Gastrocnemius medialis (tissue), 4 donors: Measurements from ENCODE around the gene SULT1A1. TPM values are rescaled to one million over a fixed set of nuclear protein-coding genes. Genes with fewer than 3 reads are reported as not detected.
"Not testable (repeated sequence)": the region's sequence is repeated elsewhere in the genome, so short reads cannot be mapped to it uniquely, and the experiment has no call there.

Source experiments
- ATAC-seq, 2 donors: fragments of 150-250 bp; one replicate each; pipeline ENCODE4 v1.9.1; 2016
- DNase-seq, 2 donors: peaks; one replicate each; pipeline ENCODE4 v3.0.0-alpha.2; 2019
- H3K27ac ChIP-seq, 4 donors: fragments of 200-600 bp; sonication (generic); 1 replicate in 1 of 4; 2 replicates in 3 of 4; pipeline ENCODE4 v1.5.1; 2016 to 2018; ENCODE audit warnings: mild to moderate bottlenecking in 2 of 4, moderate library complexity in 1 of 4
- H3K27me3 ChIP-seq, 3 donors: fragments of 200-600 bp; sonication (generic) in 2 of 3; 1 replicate in 1 of 3; 2 replicates in 2 of 3; pipeline versions ENCODE4 v1.5.1 to v1.6.0; 2016 to 2019; ENCODE audit warnings: mild to moderate bottlenecking in 1 of 3, moderate library complexity in 1 of 3
- H3K36me3 ChIP-seq, 2 donors: fragments of 200-600 bp; sonication (generic) in 1 of 2; one replicate each; pipeline ENCODE4 v1.5.1; 2017 to 2018
- H3K4me1 ChIP-seq, 2 donors: fragments of 200-600 bp; sonication (generic) in 1 of 2; one replicate each; pipeline ENCODE4 v1.5.1; 2016 to 2017; ENCODE audit warnings: mild to moderate bottlenecking in 2 of 2
- H3K4me3 ChIP-seq, 4 donors: fragments of 200-600 bp; sonication (generic) in 3 of 4; 1 replicate in 1 of 4; 2 replicates in 3 of 4; pipeline ENCODE4 v1.5.1; 2016 to 2019; ENCODE audit warnings: mild to moderate bottlenecking in 2 of 4
- H3K9me3 ChIP-seq, 3 donors: fragments of 200-600 bp; sonication (generic) in 2 of 3; 1 replicate in 1 of 3; 2 replicates in 2 of 3; pipeline ENCODE4 v1.5.1; 2016 to 2019
- CTCF ChIP-seq, 5 experiments: fragments of 450-650 bp in 3 of 5; fragments of 200-600 bp in 2 of 5; sonication (generic) in 2 of 5; IDR thresholded peaks in 4 of 5; conservative IDR thresholded peaks in 1 of 5; 1 replicate in 4 of 5; 2 replicates in 1 of 5; pipeline ENCODE4 v1.5.1; 2016 to 2019; ENCODE audit warnings: antibody characterized with exemption in 5 of 5, mild to moderate bottlenecking in 3 of 5, moderate library complexity in 3 of 5
- POLR2A ChIP-seq, 2 donors: fragments of 450-650 bp; IDR thresholded peaks; one replicate each; pipeline ENCODE4 v1.6.1; 2017; ENCODE audit warnings: antibody characterized with exemption in 2 of 2, mild to moderate bottlenecking in 2 of 2, moderate library complexity in 2 of 2
- in situ Hi-C, 4 donors: fragments of 200-750 bp; cut with MboI; loops; one replicate each; pipeline versions ENCODE4 v1.15.0 to v1.8.0; 2017; ENCODE audit warnings: low sequenced_read_pairs in 4 of 4
- intact Hi-C: fragments of 100-400 bp; cut with DNase I; formaldehyde crosslinking; loops from one replicate; pipeline ENCODE4 v1.15.1; 2023; ENCODE audit warnings: low total_unique reads
- total RNA-seq, 4 donors: library from RNA; depleted of rRNA; stranded (reverse); fragments of >200 nt; gene quantifications; one replicate each; pipeline versions ENCODE4 v1.1.0 to v1.2.3, GENCODE V29; 2016

The SULT1A1 gene
- 10 to 100 TPM in 1 of 4 donors, 1 to 10 TPM in 3; 5.7 to 10.0 (median 8.2) TPM for total RNA-seq

DNA sequence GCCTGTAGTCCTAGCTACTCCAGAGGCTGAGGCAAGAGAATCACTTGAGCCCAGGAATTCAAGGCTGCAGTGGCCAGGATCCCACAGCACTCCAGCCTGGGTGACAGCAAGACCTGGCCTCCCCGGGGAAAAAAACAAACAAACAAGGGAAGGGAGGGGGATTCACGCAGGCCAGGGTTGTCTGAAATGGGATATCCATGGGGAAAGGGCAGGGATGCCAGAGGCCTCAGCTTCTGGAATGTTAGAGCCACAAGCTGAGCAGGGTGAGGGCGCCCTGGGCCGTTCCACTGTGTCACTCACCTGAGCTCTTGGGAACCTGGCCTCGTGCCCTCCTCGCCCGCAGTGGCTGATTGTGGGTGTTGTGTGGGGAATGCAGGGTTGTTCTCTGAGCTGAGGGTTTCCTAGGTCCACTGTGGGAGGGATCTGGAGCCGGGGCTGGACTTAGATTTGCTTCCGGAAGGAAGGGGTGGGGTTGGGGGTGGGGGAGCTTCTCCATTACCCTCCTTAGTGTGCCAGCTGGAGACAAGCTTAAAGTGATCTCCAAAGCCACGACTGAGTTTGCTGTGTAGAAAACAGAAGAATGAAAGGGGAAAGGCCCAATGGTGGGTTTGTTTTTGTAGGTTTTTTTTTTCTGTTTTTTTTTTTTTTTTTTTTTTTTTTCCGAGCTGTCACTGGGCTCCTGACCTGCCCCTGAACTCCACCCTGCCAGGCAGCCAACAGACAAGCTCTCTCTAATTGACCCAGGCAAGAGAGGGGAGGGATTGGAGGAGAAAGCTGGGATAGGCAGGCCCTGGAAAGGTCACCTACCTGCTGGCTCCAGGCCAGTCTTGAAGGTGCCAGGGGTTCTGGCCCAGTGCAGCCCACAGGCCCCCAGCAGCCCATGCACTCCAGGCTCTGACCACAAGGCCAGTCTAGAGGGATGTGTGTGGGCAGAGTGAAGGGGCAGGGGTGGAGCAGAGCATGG lies at the start of gene SULT1A1:
SULT1A1 (minus strand) TSS at position 414 of the 964 bp plus-strand sequence. CDS start 1,189 bp downstream, outside the sequence.
- Histone ChIP-seq H3K4me3 (peak within 1 kb of the TSS; percentile 13 to 42 (median 28)), H3K36me3 (no peaks in the 10 kb centered on the region), H3K4me1 (peaks cover 8 to 16% of the 10 kb centered on the region in 2 donors), H3K9me3 (no peaks in the 10 kb centered on the region), H3K27me3 (peaks cover 0 to 3% (median 0%) of the 10 kb centered on the region in 3 donors), H3K27ac (peak within 1 kb of the TSS in 3 of 4 donors; percentile 33 to 60 (median 47))
- TF ChIP-seq POLR2A (IDR thresholded peaks at IDR 0.05) (no peak), CTCF (IDR thresholded peaks at IDR 0.05 in 4 of 5, conservative IDR thresholded peaks at IDR 0.05 in 1 of 5) (no peak)
- in situ Hi-C loops: loop anchor here in 1 of 4 donors (25.0 kb wide), 1 partner anchor 123 kb away; the partner anchor contains the start of genes APOBR and CLN3
- ATAC-seq: peak; percentile 44 to 51
- intact Hi-C loops: no loop called here
- DNase-seq: peak; percentile 30 to 35

DNA sequence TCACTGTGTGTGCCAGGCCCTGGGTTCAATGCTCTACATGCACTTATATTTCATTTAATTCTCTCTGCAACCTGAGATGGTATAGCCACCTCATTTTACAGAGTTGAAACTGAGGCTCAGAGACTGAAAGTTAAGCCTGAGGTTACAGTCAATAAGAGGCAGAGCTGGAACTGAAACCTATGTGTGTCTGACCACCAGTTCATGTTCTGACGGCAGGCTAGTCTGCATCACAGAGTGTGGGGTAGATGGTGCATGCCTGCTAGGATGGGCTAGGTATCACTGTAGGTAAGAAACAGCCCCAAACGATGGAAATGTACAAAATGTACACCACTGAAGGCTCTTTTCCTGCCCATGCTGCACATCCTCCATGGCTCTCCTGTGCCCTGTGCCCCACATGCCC lies 30.1 kb upstream of the SULT1A1 start:
- in situ Hi-C loops, H3K36me3 ChIP-seq, intact Hi-C loops: not testable (repeated sequence)

DNA sequence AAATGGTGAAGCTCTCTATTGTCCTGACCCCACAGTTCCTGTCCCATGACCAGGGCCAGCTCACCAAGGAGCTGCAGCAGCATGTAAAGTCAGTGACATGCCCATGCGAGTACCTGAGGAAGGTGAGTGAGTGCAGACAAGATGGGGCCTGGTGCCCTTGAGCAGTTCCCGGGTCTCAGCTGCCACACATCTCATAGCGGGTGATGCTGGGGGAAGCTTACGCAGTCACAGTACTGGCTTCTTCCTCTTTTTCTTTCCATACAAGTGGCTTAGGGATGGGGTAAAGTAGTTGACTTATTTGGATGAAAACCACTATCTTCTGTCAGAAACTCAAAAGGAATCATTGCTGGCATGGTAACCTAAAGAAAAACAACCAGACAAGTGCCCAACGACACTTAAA lies 28.5 kb upstream of the SULT1A1 start:
- H3K4me3 ChIP-seq, H3K27me3 ChIP-seq, H3K9me3 ChIP-seq, in situ Hi-C loops, H3K4me1 ChIP-seq, H3K36me3 ChIP-seq, intact Hi-C loops, DNase-seq, ATAC-seq, H3K27ac ChIP-seq: not testable (repeated sequence)

More for the DNA sequence above, 30.1 kb upstream of the SULT1A1 start:
- H3K4me3 ChIP-seq, H3K4me1 ChIP-seq, H3K9me3 ChIP-seq, ATAC-seq, DNase-seq, H3K27ac ChIP-seq, H3K27me3 ChIP-seq: not testable (repeated sequence)

- ATAC-seq, H3K27me3 ChIP-seq, H3K27ac ChIP-seq, H3K4me3 ChIP-seq, DNase-seq, H3K36me3 ChIP-seq, H3K4me1 ChIP-seq, H3K9me3 ChIP-seq, intact Hi-C loops, in situ Hi-C loops: not testable (repeated sequence)
Measured at GRCh38 chr16:28637765-28638164, 27.9 kb upstream of the SULT1A1 start, which contains the start of gene NPIPB8. TSS of gene NPIPB8 (plus strand) at chr16:28638065. CDS start at chr16:28638361, 296 bp downstream.

DNA sequence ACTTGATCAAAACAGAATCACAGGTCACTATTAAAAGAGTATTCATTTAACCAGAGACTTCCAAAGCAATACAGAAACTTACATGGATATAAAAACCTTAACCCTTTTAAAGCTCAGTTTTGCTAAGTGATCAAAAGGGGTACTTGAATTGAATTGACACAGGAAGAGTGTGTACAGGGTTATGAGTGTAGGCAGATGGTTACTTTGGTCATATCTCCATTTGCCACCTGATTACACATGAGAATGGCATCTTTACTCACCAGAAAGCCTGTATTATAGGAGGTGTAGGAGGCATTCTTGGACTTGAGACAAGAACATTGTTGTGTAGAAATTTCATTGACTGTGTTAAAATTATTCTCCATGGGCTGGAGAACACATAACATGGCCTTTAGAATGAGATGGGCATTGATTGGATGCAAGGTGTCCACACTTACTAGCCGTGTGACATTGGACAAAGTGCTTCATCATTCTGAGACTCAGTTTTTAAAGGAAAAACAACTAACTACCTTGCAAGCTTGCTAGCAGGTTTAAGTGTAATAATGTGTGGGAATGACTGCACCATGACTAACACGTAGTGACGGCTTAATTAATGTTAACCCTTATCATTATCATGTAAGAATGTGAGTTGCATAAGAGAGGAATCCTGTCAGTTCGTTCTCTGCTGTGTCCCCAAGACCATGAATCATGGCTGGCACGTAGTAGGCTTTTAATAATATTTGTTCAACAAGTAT lies 26.4 kb upstream of the SULT1A1 start:
- in situ Hi-C loops, H3K4me3 ChIP-seq: not testable (repeated sequence)

DNA sequence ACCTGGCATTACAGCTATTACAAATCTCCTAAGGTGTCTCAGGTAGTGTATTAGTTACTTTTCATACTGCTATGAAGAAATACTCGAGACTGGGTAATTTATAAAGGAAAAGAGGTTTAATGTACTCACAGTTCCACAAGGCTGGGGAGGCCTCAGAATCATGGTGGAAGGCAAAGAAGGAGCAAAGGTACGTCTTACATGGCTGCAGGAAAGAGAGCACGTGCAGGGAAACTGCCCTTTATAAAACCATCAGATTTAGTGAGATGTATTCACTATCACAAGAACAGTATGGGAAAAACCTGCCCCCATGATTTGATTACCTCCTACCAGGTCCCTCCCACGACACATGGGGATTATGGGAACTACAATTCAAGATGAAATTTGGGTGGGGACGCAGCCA lies 21.1 kb upstream of the SULT1A1 start:
- ATAC-seq, in situ Hi-C loops: not testable (repeated sequence)

More for the DNA sequence above, 26.4 kb upstream of the SULT1A1 start:
- H3K27me3 ChIP-seq, ATAC-seq, H3K4me1 ChIP-seq, H3K27ac ChIP-seq, intact Hi-C loops, H3K36me3 ChIP-seq, H3K9me3 ChIP-seq, DNase-seq: not testable (repeated sequence)

More for the DNA sequence above, 21.1 kb upstream of the SULT1A1 start:
- H3K4me1 ChIP-seq, H3K36me3 ChIP-seq, intact Hi-C loops, DNase-seq, H3K27me3 ChIP-seq, H3K9me3 ChIP-seq, H3K4me3 ChIP-seq, H3K27ac ChIP-seq: not testable (repeated sequence)
